Activated B cell treated with CpG ODN at 0.5 μM for 24 hours (primary cell): Measurements from ENCODE around the gene PCP2. TPM values are rescaled to one million over a fixed set of nuclear protein-coding genes. Genes with fewer than 3 reads are reported as not detected.

Experiments
- ATAC-seq: fragments of 200-7000 bp; cut with Tn5 transposase; one replicate; pipeline ENCODE4 v1.10.0; 2021; ENCODE audit warnings: low read depth, mild to moderate bottlenecking, moderate library complexity
- CTCF ChIA-PET: fragments of 350-600 bp; sonication (Branson Sonifier 250); formaldehyde crosslinking; loops from one replicate; lab custom pipeline; 2021; ENCODE audit warnings: antibody characterized with exemption; lab: Charles Lee
- POLR2A ChIA-PET: fragments of 350-600 bp; sonication (Branson Sonifier 250); formaldehyde crosslinking; loops from one replicate; lab custom pipeline; 2021; ENCODE audit warnings: antibody characterized with exemption; lab: Charles Lee
- DNase-seq: peaks from one replicate; pipeline ENCODE4 v3.0.0; 2022
- H3K27ac Mint-ChIP-seq: one replicate; pipeline ENCODE4 v1.8.0; 2020; ENCODE audit warnings: mixed read lengths
- H3K27me3 Mint-ChIP-seq: one replicate; pipeline ENCODE4 v1.8.0; 2021; ENCODE audit warnings: mixed read lengths
- H3K36me3 Mint-ChIP-seq: one replicate; pipeline ENCODE4 v1.8.0; 2021; ENCODE audit warnings: low read depth, mixed read lengths
- H3K4me1 Mint-ChIP-seq: one replicate; pipeline ENCODE4 v1.8.0; 2021; ENCODE audit warnings: mixed read lengths
- H3K4me3 Mint-ChIP-seq: one replicate; pipeline ENCODE4 v1.8.0; 2020; ENCODE audit warnings: mild to moderate bottlenecking, mixed read lengths
- H3K9me3 Mint-ChIP-seq: one replicate; pipeline ENCODE4 v1.8.0; 2020; ENCODE audit warnings: mixed read lengths
- CTCF ChIP-seq: fragments of 200-600 bp; IDR thresholded peaks from one replicate; pipeline ENCODE4 v1.8.0; 2022; ENCODE audit warnings: antibody characterized with exemption, mild to moderate bottlenecking
- intact Hi-C: fragments of 100-400 bp; cut with micrococcal nuclease; formaldehyde crosslinking; loops from one replicate; pipeline ENCODE4 v1.15.1; 2024
- total RNA-seq: library from RNA; stranded (reverse); gene quantifications from 2 replicates; pipeline ENCODE4 v1.2.3, GENCODE V29; 2022

The PCP2 gene
- total RNA-seq, 1 donor from 2014 or later, result 2.1 TPM

DNA sequence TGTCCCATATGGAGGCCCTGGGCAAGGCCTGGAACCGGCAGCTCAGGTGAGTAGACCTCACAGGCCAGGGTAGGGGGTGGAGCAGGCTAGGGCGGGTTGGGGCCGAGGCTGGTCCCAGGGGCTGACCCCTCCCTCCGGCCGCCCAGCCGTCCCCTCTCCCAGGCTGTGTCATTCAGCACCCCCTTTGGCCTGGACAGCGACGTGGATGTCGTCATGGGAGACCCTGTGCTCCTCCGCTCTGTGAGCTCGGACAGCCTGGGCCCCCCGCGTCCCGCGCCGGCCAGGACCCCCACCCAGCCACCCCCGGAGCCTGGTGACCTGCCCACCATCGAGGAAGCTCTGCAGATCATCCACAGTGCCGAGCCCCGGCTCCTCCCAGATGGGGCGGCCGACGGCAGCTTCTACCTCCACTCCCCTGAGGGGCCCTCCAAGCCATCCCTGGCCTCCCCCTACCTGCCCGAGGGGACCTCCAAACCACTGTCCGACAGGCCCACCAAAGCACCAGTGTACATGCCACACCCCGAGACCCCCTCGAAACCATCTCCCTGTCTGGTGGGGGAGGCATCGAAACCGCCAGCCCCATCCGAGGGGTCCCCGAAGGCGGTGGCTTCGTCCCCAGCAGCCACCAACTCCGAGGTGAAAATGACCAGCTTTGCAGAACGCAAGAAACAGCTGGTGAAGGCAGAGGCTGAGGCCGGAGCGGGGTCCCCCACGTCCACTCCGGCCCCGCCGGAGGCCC is 21.8 kb downstream of the PCP2 start:
- H3K4me3 Mint-ChIP-seq, result no peak overlapping the region
- ATAC-seq (no peak), DNase-seq (no peak)
- intact Hi-C loops, result no loop called here
- POLR2A ChIA-PET, result no interaction called here
- no peak overlapping the region for H3K27ac Mint-ChIP-seq
- H3K27me3 Mint-ChIP-seq, result peaks cover under 1% of the 10 kb centered on the region
- no peaks in the 10 kb centered on the region for H3K36me3 Mint-ChIP-seq
- no peak for TF ChIP-seq CTCF
- CTCF ChIA-PET, result no interaction called here
- H3K9me3 Mint-ChIP-seq, result no peaks in the 10 kb centered on the region
- no peaks in the 10 kb centered on the region for H3K4me1 Mint-ChIP-seq

- DNase-seq (no peak), ATAC-seq (no peak)
- no peaks in the 10 kb centered on the region for H3K9me3 Mint-ChIP-seq
- no peak overlapping the region for H3K27ac Mint-ChIP-seq
- CTCF ChIA-PET, result no interaction called here
- no peaks in the 10 kb centered on the region for H3K36me3 Mint-ChIP-seq
- no peak for TF ChIP-seq CTCF
- no peak overlapping the region for H3K4me3 Mint-ChIP-seq
- POLR2A ChIA-PET, result no interaction called here
- peaks cover 2% of the 10 kb centered on the region for H3K27me3 Mint-ChIP-seq
- no peaks in the 10 kb centered on the region for H3K4me1 Mint-ChIP-seq
- intact Hi-C loops, result no loop called here
These were observed 22.9 kb downstream of the PCP2 start for GRCh38 chr19:7610491-7611240.

DNA sequence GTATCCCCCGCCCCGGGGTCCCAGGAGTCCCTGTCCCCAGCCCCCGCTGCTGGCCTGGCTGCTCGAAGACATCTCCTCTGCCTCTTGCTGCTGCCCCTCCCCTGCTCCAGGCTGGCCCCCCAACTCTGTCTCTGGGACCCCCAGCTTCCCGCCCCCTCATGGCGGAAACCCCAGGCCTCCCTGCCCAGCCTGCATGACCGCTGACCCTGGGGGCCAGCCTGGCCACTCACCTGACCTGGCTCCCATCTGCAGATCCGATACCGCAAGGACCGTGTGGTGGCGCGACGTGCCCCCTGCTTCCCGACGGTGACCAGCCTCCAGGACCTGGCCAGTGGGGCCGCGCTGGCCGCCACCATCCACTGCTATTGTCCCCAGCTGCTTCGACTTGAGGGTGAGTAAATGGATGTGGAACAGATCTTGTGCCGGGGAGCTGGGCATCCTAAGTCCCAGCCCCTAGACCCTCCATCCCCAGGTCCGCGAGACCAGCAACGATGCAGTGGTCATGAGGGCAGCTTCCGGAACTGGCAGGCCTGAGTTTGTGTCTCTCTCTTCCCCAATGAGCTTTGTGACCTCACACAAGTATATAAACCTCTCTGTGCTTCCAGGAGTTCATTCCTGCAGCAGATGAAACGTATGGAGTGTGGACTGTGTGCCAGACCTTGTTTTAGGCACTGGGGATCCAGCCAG is 25.5 kb downstream of the PCP2 start:
- H3K27me3 Mint-ChIP-seq, result peaks cover 11% of the 10 kb centered on the region
- intact Hi-C loops, result no loop called here
- no peak for TF ChIP-seq CTCF
- no peaks in the 10 kb centered on the region for H3K4me1 Mint-ChIP-seq
- POLR2A ChIA-PET, result interaction anchor here (0.6 to 1.0 kb wide), 3 partner anchors 15 to 55 kb away, joined by 4 to 10 read pairs (median 5); no protein-coding TSS in a partner anchor
- CTCF ChIA-PET, result no interaction called here
- ATAC-seq (no peak), DNase-seq (no peak)
- H3K36me3 Mint-ChIP-seq, result no peaks in the 10 kb centered on the region
- no peak overlapping the region for H3K27ac Mint-ChIP-seq
- H3K4me3 Mint-ChIP-seq, result no peak overlapping the region
- H3K9me3 Mint-ChIP-seq, result no peaks in the 10 kb centered on the region

DNA sequence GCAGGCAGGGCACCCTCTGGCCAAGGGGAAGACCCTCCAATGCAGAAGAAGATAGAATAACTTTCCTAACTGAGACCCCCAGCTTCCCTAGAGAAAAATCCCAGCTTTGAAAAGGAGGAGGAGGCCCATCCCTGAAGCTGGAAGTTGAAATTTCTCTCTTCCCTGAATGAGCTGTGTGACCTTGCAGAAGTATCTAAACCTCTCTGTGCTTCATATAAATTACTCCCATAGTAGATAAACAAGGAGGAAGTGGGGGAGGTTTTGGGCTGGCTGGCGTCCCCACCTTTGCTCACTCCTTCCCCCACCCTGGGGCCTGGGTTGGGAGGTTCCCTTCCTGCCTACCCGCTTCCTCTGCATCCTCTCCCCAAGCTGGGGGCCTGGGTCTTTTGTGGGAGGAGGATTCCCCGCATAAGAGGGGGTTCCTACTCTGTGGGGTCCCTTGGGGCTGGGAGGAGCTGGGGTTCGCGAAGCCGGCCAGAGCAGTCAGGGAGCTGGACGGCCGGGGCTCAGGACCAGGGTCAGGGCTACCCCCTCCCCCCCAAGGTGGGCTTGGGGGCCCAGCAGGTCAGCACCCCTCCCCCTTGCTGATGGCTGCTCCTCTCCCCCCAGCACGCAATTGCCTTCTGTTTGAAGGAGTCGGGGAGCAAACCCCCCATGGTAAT is 26.2 kb downstream of the PCP2 start:
- Mint-ChIP-seq H3K27ac (no peak overlapping the region), H3K4me1 (no peaks in the 10 kb centered on the region), H3K4me3 (no peak overlapping the region), H3K9me3 (no peaks in the 10 kb centered on the region), H3K27me3 (peaks cover 11% of the 10 kb centered on the region), H3K36me3 (no peaks in the 10 kb centered on the region)
- POLR2A ChIA-PET, result no interaction called here
- DNase-seq (no peak), ATAC-seq (no peak)
- intact Hi-C loops, result no loop called here
- TF ChIP-seq CTCF, result no peak
- CTCF ChIA-PET, result no interaction called here
